Neuronal stem cell (in vitro differentiated cells): ENCODE results near the gene TRIM14.
A peak's percentile ranks its signal among the peaks of the same experiment; 100 is the strongest.

Source experiments
- DNase-seq: peaks from one replicate; pipeline ENCODE4 v3.0.0-alpha.2; 2013; ENCODE audit warnings: low spot score
- H2AFZ ChIP-seq: one replicate; pipeline ENCODE4 v1.6.1; 2013; ENCODE audit warnings: mild to moderate bottlenecking, low read length, inconsistent platforms
- H2AK5ac ChIP-seq: 2 replicates; pipeline ENCODE4 v1.6.1; 2013; ENCODE audit warnings: low read depth, mild to moderate bottlenecking, inconsistent platforms, low read length, moderate library complexity, mixed read lengths
- H2BK120ac ChIP-seq: 2 replicates; pipeline ENCODE4 v1.6.1; 2013; ENCODE audit warnings: low read depth, mild to moderate bottlenecking, inconsistent platforms, low read length, moderate library complexity, mixed read lengths
- H2BK12ac ChIP-seq: one replicate; pipeline ENCODE4 v1.6.1; 2013; ENCODE audit warnings: low read length, inconsistent platforms
- H2BK15ac ChIP-seq: 2 replicates; pipeline ENCODE4 v1.6.1; 2013; ENCODE audit warnings: mild to moderate bottlenecking, low read length, inconsistent platforms, mixed read lengths
- H2BK5ac ChIP-seq: one replicate; pipeline ENCODE4 v1.6.1; 2013; ENCODE audit warnings: inconsistent platforms, mild to moderate bottlenecking, low read length, moderate library complexity
- H3K14ac ChIP-seq: one replicate; pipeline ENCODE4 v1.6.1; 2013; ENCODE audit warnings: low read length, inconsistent platforms
- H3K18ac ChIP-seq: 2 replicates; pipeline ENCODE4 v1.6.1; 2013; ENCODE audit warnings: low read length, inconsistent platforms
- H3K23ac ChIP-seq: 2 replicates; pipeline ENCODE4 v1.6.1; 2013; ENCODE audit warnings: low read depth, mild to moderate bottlenecking, mixed read lengths, low read length, inconsistent platforms; ENCODE audit not compliant: poor library complexity
- H3K27ac ChIP-seq: replicated peaks from 3 replicates; pipeline ENCODE4 v1.5.1; 2013; ENCODE audit warnings: low read length, inconsistent platforms
- H3K27me3 ChIP-seq, 3 experiments: 2 replicates each; pipeline ENCODE4 v1.6.1; 2013; ENCODE audit warnings: low read length in 3 of 3, mild to moderate bottlenecking in 2 of 3, inconsistent platforms in 1 of 3, low read depth in 1 of 3, mixed read lengths in 1 of 3, moderate library complexity in 1 of 3; ENCODE audit not compliant: control insufficient read depth in 3 of 3, insufficient read depth in 3 of 3
- H3K36me3 ChIP-seq, 2 donors: replicated peaks in 1 of 2; 2 replicates each; pipeline ENCODE4 v1.6.1; 2013; ENCODE audit warnings: low read length in 2 of 2; ENCODE audit not compliant: control insufficient read depth in 2 of 2, insufficient read depth in 2 of 2
- H3K4ac ChIP-seq: 2 replicates; pipeline ENCODE4 v1.6.1; 2013; ENCODE audit warnings: inconsistent platforms, mild to moderate bottlenecking, low read length, moderate library complexity
- H3K4me1 ChIP-seq, 2 donors: 1 replicate in 1 of 2; 2 replicates in 1 of 2; pipeline ENCODE4 v1.6.1; 2013; ENCODE audit warnings: low read length in 2 of 2, low read depth in 1 of 2; ENCODE audit not compliant: control insufficient read depth in 2 of 2, insufficient read depth in 1 of 2
- H3K4me2 ChIP-seq: one replicate; pipeline ENCODE4 v1.6.1; 2013; ENCODE audit warnings: mild to moderate bottlenecking, low read length, inconsistent platforms; ENCODE audit not compliant: insufficient read depth, poor library complexity, severe bottlenecking
- H3K4me3 ChIP-seq, 2 donors: 2 replicates each; pipeline ENCODE4 v1.5.1; 2013; ENCODE audit warnings: low read length in 2 of 2, mild to moderate bottlenecking in 2 of 2, inconsistent platforms in 1 of 2, moderate library complexity in 1 of 2
- H3K79me1 ChIP-seq: one replicate; pipeline ENCODE4 v1.6.1; 2013; ENCODE audit warnings: low read depth, mild to moderate bottlenecking, inconsistent platforms, low read length, moderate library complexity
- H3K9ac ChIP-seq: one replicate; pipeline ENCODE4 v1.6.1; 2013; ENCODE audit warnings: mild to moderate bottlenecking, low read depth, low read length, inconsistent platforms; ENCODE audit not compliant: poor library complexity
- H3K9me3 ChIP-seq, 2 donors: replicated peaks in 1 of 2; 2 replicates each; pipeline versions ENCODE3 to v1.6.1; 2013; ENCODE audit warnings: low read length in 2 of 2, mild to moderate bottlenecking in 2 of 2, inconsistent platforms in 1 of 2, low read depth in 1 of 2, mixed read lengths in 1 of 2, moderate library complexity in 1 of 2; ENCODE audit not compliant: control insufficient read depth in 2 of 2, insufficient read depth in 1 of 2
- H4K8ac ChIP-seq: one replicate; pipeline ENCODE4 v1.6.1; 2013; ENCODE audit warnings: low read depth, mild to moderate bottlenecking, inconsistent platforms, low read length, moderate library complexity
- H4K91ac ChIP-seq: one replicate; pipeline ENCODE4 v1.6.1; 2013; ENCODE audit warnings: low read length, low read depth, mild to moderate bottlenecking, inconsistent platforms; ENCODE audit not compliant: poor library complexity
- WGBS, 2 donors: extraction: QIAGEN DNeasy Blood & Tissue Kit; methylation state at CpG; one replicate each; pipeline ENCODE4 v1.1.7; 2013; ENCODE audit warnings: missing lambda C conversion rate in 2 of 2, mixed read lengths in 1 of 2; ENCODE audit not compliant: insufficient read length in 2 of 2, insufficient replicate concordance in 1 of 2; ENCODE audit errors: extremely low coverage in 2 of 2; 5-methylcytosine and 5-hydroxymethylcytosine counted together

Gene TRIM14

DNA sequence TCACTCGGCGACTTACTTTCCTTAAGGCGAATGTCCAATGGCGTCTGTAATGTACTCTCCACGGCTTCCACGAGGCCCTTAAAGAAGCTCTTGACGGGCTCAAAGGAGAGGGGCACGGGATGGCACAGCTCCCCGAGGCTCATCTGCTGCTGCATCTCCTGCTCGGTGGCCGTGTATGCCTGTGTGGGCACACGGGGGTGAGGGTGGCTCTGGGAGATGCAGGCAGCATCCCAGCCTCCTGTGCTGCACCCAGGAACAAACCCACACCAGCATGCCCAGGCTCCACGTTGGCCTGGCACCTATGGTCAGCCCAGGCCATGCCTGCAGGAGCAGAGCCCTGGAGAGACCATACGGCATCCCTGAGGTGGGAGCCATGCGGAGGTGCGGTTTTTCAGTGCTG, 24.2 kb downstream of the TRIM14 start:
- Histone ChIP-seq H3K4me3 (no peak overlapping the region), H3K4ac (no peak overlapping the region), H2BK5ac (no peak overlapping the region), H2AK5ac (peak overlapping the region; percentile 28), H2BK12ac (no peak overlapping the region), H3K18ac (peak overlapping the region; percentile 18), H3K4me1 (peaks cover 0 to 7% of the 10 kb centered on the region in 2 donors), H4K91ac (no peak overlapping the region), H3K23ac (peak overlapping the region; percentile 3), H3K14ac (no peak overlapping the region), H4K8ac (no peak overlapping the region), H2AFZ (no peak overlapping the region), H3K27me3 (peaks cover 0 to 24% (median 0%) of the 10 kb centered on the region in 3 experiments), H3K4me2 (no peak overlapping the region), H2BK120ac (no peak overlapping the region), H3K79me1 (no peaks in the 10 kb centered on the region), H3K36me3 (no peaks in the 10 kb centered on the region), H2BK15ac (peak overlapping the region; percentile 23), H3K27ac (no peak overlapping the region), H3K9me3 (no peaks in the 10 kb centered on the region), H3K9ac (peak overlapping the region; percentile 9)
- WGBS, 2 donors, result no CpG with 5 or more reads among the region's 16 CpGs
- no peak for DNase-seq

DNA sequence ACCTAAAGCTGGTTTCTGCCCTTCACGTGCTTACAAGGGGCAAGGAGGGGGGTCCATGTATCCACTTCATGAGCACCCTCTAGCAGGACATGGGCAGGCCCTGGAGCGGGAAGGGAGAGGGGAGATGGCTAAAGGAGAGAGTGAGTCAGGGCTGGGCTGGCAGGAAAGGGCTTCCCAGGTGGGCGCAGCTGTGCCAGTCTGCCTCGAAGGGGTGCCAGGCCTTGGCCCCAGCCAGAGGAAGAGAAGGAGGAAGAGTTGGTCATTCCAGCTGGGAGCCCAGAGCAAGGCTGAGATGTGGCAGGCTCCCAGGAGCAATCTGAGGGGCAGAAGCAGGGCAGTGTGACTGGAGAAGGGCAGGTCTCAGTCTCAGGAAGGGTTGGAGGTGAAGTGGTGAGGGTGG, 24.7 kb downstream of the TRIM14 start:
- no peaks in the 10 kb centered on the region for H3K36me3 ChIP-seq
- DNase-seq, result no peak
- no peak overlapping the region for H3K4me3 ChIP-seq
- no peak overlapping the region for H3K23ac ChIP-seq
- H3K4ac ChIP-seq, result no peak overlapping the region
- no peak overlapping the region for H2AK5ac ChIP-seq
- H3K14ac ChIP-seq, result no peak overlapping the region
- H3K4me1 ChIP-seq, result peaks cover 0 to 7% of the 10 kb centered on the region in 2 donors
- H2BK12ac ChIP-seq, result peak overlapping the region; percentile 43
- no peaks in the 10 kb centered on the region for H3K9me3 ChIP-seq
- no peak overlapping the region for H2BK15ac ChIP-seq
- no peak overlapping the region for H4K8ac ChIP-seq
- H3K27ac ChIP-seq, result no peak overlapping the region
- no peaks in the 10 kb centered on the region for H3K79me1 ChIP-seq
- H3K4me2 ChIP-seq, result no peak overlapping the region
- peaks cover 0 to 24% (median 0%) of the 10 kb centered on the region in 3 experiments for H3K27me3 ChIP-seq
- peak overlapping the region; percentile 47 for H3K9ac ChIP-seq
- no peak overlapping the region for H2AFZ ChIP-seq
- WGBS, 2 donors, result no CpG with 5 or more reads among the region's 4 CpGs
- no peak overlapping the region for H4K91ac ChIP-seq
- H2BK5ac ChIP-seq, result no peak overlapping the region
- H2BK120ac ChIP-seq, result no peak overlapping the region
- no peak overlapping the region for H3K18ac ChIP-seq

DNA sequence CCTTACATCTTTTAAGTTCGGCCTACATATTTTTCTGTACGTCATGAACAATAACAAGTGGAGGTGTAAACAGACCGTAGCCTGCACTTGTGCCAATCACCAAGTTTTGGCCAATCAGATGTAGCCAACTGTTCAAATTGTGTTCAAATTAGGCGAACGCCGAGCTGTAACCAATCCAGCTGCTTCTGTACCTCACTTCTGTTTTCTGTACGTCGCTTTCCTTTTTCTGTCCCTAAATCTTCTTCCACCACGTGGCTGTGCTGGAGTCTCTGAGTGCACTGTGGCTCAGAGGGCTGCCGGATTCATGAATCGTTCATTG, 26.4 kb downstream of the TRIM14 start:
- Histone ChIP-seq H3K9me3 (no peaks in the 10 kb centered on the region), H2BK12ac (no peak overlapping the region), H3K27ac (no peak overlapping the region), H4K8ac (no peak overlapping the region), H3K4ac (no peak overlapping the region), H4K91ac (no peak overlapping the region), H3K79me1 (no peaks in the 10 kb centered on the region), H3K27me3 (peaks cover 0 to 24% (median 0%) of the 10 kb centered on the region in 3 experiments), H2BK120ac (no peak overlapping the region), H2BK15ac (no peak overlapping the region), H3K4me2 (no peak overlapping the region), H3K9ac (no peak overlapping the region), H2AFZ (no peak overlapping the region), H3K36me3 (no peaks in the 10 kb centered on the region), H3K18ac (no peak overlapping the region), H2AK5ac (no peak overlapping the region), H3K23ac (no peak overlapping the region), H2BK5ac (no peak overlapping the region), H3K4me1 (peaks cover 0 to 7% of the 10 kb centered on the region in 2 donors), H3K14ac (no peak overlapping the region), H3K4me3 (no peak overlapping the region)
- no peak for DNase-seq
- no CpG with 5 or more reads among the region's 11 CpGs for WGBS, 2 donors

DNA sequence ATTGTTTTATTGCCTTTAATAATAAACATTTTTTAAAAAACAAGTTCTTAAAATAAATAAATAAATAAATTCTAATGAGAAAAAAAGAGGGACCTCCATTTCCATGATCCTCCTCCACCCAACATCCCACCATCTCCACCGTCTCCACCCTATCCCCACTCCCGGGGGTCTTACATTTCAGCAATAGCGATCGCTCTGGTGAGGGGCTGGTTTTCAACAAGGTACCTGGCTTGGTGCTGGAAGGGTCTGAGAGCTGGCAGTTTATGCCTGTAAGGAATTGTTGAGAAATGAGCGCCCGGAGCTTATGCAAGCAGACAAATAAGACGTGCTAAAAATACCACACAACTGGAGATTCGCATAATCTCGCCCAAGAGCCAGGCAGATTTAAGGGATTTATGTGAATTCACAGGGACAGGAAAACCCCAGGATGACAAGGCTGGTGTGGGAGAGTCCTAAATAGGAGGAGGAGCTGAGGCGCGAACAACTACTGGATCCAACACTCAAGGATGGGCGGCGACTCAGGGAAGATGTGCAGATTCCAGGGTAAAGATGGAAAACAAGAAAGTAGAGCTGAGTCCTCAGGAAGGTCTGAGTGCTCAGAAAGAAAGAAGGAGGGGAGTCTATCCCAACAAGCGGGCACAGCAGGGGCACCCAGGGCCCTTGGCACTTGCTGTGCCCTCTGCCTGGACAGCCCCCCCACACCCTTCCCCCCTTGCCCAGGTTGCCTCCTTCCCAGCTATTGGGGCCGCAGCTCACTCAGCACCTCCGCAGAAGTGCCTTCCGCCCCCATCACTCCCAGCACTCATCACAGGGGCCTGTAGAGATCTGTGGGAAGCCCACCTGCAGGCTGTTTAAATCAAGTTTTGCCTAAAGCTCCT, 27.0 kb downstream of the TRIM14 start:
- Histone ChIP-seq H3K9ac (no peak overlapping the region), H2BK5ac (no peak overlapping the region), H2AFZ (no peak overlapping the region), H3K23ac (no peak overlapping the region), H3K4me2 (peak overlapping the region; percentile 19), H2BK12ac (no peak overlapping the region), H4K8ac (no peak overlapping the region), H3K4me1 (peaks cover 0 to 7% of the 10 kb centered on the region in 2 donors), H2AK5ac (no peak overlapping the region), H3K27me3 (peaks cover 0 to 24% (median 3%) of the 10 kb centered on the region in 3 experiments), H3K9me3 (no peaks in the 10 kb centered on the region), H3K18ac (peak overlapping the region; percentile 12), H2BK15ac (no peak overlapping the region), H2BK120ac (no peak overlapping the region), H3K36me3 (no peaks in the 10 kb centered on the region), H3K4me3 (no peak overlapping the region), H3K79me1 (no peaks in the 10 kb centered on the region), H4K91ac (no peak overlapping the region), H3K14ac (no peak overlapping the region), H3K27ac (no peak overlapping the region), H3K4ac (no peak overlapping the region)
- WGBS, 2 donors, result no CpG with 5 or more reads among the region's 17 CpGs
- DNase-seq, result no peak
